KG1 (cell line): ENCODE results near the gene EEIG1.
"Not testable (repeated sequence)": the region's sequence is repeated elsewhere in the genome, so short reads cannot be mapped to it uniquely, and the experiment has no call there.

Source experiments
- DNase-seq: peaks from one replicate; lab custom pipeline; 2025; lab: John Stamatoyannopoulos, UW

EEIG1 gene

GRCh38 chr9:127980706-127981558 is at the start of gene EEIG1:
EEIG1 (minus strand) TSS chr9:127980989; CDS start chr9:127980137, 852 bp downstream.
- DNase-seq = peak; percentile 83

GRCh38 chr9:128027705-128028104 is 46.9 kb upstream of the EEIG1 start:
- DNase-seq = no peak

GRCh38 chr9:128026773-128027541 is 46.2 kb upstream of the EEIG1 start:
- peak; percentile 35 for DNase-seq

- DNase-seq = peak; percentile 66
These were observed 45.5 kb upstream of the EEIG1 start for GRCh38 chr9:128026255-128026772.

- no peak for DNase-seq
These were observed 44.9 kb upstream of the EEIG1 start for GRCh38 chr9:128025736-128026135.

- no peak for DNase-seq
These were observed 44.0 kb upstream of the EEIG1 start for GRCh38 chr9:128024761-128025308.

GRCh38 chr9:128023671-128024070 is 42.9 kb upstream of the EEIG1 start:
- DNase-seq = not testable (repeated sequence)

GRCh38 chr9:128022886-128023285 is 42.1 kb upstream of the EEIG1 start:
- DNase-seq = no peak

GRCh38 chr9:128021098-128021497 is 40.3 kb upstream of the EEIG1 start:
- DNase-seq = no peak

GRCh38 chr9:128020692-128021091 is 39.9 kb upstream of the EEIG1 start:
- DNase-seq = no peak

GRCh38 chr9:128015696-128016095 is 34.9 kb upstream of the EEIG1 start:
- no peak for DNase-seq

GRCh38 chr9:128011071-128011817 is 30.5 kb upstream of the EEIG1 start:
- no peak for DNase-seq

GRCh38 chr9:128009639-128010038 is 28.9 kb upstream of the EEIG1 start:
- DNase-seq = no peak

- no peak for DNase-seq
These were observed 27.4 kb upstream of the EEIG1 start for GRCh38 chr9:128008171-128008570.

GRCh38 chr9:128007566-128008138 is 26.9 kb upstream of the EEIG1 start:
- peak; percentile 78 for DNase-seq

GRCh38 chr9:128006332-128006996 is 25.7 kb upstream of the EEIG1 start:
- no peak for DNase-seq

- peak; percentile 25 for DNase-seq
These were observed 25.1 kb upstream of the EEIG1 start for GRCh38 chr9:128005923-128006322.

- DNase-seq = no peak
These were observed 23.3 kb upstream of the EEIG1 start for GRCh38 chr9:128003966-128004604.

GRCh38 chr9:128002959-128003358 is 22.2 kb upstream of the EEIG1 start:
- no peak for DNase-seq

- DNase-seq = no peak
These were observed 21.1 kb upstream of the EEIG1 start for GRCh38 chr9:128001779-128002298.
